HG03565 (cell line): ENCODE measurements around the gene XAF1.
"Not testable (repeated sequence)": the region's sequence is repeated elsewhere in the genome, so short reads cannot be mapped to it uniquely, and the experiment has no call there.

Experiments
- ATAC-seq: cut with Tn5 transposase; IDR thresholded peaks from one replicate; pipeline ENCODE4 v1.9.1; 2021; ENCODE audit warnings: mild to moderate bottlenecking, moderate library complexity; ENCODE audit not compliant: unreplicated experiment

XAF1 gene, protein sequence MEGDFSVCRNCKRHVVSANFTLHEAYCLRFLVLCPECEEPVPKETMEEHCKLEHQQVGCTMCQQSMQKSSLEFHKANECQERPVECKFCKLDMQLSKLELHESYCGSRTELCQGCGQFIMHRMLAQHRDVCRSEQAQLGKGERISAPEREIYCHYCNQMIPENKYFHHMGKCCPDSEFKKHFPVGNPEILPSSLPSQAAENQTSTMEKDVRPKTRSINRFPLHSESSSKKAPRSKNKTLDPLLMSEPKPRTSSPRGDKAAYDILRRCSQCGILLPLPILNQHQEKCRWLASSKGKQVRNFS

GRCh38 chr17:6755731-6756184, at the start of gene XAF1:
Gene XAF1 (plus strand): TSS chr17:6756046. CDS start chr17:6756079, 33 bp downstream.
- ATAC-seq, result no peak

- ATAC-seq, result no peak
Observed at GRCh38 chr17:6706499-6706898, 49.3 kb upstream of the XAF1 start.

DNA sequence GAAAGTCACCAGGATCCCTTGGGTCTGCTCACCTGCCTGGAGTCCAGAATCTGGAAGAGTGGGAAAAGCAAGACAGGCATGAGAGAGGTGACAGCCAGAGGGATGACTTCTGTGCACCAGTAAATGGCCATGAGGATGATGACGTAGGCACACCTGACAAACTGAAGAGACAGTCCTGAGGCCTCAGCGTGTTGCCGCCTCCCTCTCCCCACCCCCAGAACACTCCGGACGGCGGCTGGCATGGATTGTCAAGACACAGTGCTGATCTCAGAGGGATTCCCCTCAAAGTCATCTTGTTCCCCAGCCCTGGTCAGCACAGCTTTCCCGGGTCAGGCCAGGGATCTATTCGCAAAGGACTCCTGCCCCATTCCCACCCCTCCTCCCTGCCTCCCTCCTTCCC, 48.9 kb upstream of the XAF1 start:
- ATAC-seq, result no peak

DNA sequence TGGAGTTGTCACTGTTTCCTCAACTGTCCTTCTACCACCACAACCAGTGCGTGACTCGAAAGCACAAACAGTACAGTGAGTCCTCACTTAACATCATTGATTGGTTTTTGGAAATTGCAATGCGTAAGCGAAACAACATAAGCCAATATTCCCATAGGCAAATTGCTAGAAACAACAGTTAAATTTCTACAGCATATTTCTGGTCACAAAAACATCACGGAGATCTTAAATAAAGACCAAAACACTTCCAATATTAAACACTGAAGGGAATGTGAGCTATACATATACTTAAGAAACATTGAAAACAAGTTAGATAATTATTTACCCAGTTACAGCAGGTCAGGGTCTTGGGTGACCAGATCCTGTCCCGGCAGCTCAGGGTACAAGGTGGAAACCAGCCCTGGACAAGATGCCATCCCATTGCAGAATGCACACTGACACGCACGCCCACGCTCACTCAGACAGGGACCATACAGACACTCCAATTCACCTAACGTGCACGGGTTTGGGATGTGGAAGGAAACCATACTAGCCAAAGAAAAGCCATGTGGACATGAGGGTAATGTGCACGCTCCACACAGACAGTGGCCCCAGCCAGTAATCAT, 47.4 kb upstream of the XAF1 start:
- ATAC-seq, result no peak

- ATAC-seq, result no peak
Observed at GRCh38 chr17:6710317-6710716, 45.5 kb upstream of the XAF1 start.

DNA sequence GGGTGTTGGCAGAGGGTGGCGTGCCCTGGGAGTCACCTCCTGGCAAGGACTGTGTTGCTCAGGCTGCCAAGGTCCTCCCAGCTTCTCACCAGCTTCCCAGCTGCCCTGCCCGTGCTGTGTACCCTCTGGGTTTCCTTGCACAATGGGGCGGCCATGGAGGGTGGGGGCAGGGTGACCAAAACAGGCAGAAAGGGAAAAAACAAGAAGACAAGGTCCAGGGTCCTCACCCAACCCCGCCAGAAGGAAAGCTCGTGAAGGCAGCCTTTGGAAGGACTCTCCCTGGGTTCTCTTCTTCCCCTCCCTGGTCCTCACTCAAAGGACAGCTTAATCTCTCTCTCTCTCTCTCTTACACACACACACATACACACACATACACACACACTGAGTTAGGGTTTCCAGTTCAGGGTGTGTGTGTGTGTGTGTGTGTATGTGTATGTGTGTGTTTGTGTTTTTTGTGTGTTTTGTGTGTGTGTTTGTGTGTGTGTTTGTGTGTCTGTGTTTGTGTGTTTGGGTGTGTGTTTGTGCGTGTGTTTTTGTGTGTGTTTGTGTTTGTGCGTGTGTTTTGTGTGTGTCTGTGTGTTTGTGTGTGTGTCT, 44.7 kb upstream of the XAF1 start:
- ATAC-seq, result no peak

- ATAC-seq, result no peak
Observed at GRCh38 chr17:6711681-6712057, 44.2 kb upstream of the XAF1 start.

DNA sequence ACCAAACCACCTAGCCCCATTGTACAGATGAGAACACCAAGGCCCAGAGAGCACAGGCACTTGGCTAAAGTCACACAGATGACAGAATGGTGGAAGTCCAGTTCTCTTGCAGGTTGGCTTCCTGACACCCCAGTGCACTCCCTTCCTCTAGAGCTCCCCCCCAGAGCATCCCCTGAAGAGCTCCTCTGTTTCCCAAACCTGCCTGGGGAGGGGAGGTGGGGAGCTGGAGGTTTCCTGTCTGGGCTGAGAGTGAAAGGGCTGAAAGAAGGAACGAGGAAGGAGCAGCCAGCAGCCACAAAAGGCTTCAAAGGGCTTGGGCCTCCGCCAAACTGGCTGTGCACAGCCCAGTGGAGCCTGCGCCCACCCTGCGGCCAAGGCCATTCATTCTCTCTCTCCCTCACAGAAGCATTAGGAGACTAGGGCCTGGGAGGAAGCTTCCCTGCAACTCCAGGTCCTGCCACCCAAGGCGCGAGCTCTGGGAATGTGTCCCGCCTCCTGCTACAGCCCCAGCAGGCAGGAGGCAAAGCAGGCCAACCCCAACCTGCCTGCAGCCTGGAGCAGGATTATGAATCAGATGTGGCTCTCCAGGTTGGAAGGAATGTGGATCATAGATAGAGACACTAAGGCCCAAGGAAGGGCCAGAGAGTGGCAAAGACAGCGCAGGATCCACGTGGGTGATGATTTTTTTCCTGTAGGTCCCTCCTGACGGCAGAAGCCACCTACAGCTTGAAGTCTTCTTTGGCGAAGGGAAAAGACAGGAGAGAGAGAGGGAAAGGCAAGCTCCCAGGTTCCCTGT, 43.6 kb upstream of the XAF1 start:
- no peak for ATAC-seq

DNA sequence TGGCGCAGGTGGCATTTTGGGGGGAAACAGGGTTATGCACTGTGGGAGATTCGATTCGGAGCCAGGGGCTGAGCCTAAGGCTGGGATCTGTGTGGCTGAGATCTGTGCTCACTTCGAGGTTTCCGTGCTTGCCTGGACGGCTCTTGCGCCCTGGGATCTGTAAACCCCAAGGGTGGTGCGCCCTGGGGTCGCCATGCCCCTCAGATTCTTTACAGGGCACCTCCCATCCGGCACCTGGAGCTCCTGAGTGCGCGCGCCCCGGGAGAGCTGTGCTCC, 43.1 kb upstream of the XAF1 start:
- ATAC-seq, result no peak

DNA sequence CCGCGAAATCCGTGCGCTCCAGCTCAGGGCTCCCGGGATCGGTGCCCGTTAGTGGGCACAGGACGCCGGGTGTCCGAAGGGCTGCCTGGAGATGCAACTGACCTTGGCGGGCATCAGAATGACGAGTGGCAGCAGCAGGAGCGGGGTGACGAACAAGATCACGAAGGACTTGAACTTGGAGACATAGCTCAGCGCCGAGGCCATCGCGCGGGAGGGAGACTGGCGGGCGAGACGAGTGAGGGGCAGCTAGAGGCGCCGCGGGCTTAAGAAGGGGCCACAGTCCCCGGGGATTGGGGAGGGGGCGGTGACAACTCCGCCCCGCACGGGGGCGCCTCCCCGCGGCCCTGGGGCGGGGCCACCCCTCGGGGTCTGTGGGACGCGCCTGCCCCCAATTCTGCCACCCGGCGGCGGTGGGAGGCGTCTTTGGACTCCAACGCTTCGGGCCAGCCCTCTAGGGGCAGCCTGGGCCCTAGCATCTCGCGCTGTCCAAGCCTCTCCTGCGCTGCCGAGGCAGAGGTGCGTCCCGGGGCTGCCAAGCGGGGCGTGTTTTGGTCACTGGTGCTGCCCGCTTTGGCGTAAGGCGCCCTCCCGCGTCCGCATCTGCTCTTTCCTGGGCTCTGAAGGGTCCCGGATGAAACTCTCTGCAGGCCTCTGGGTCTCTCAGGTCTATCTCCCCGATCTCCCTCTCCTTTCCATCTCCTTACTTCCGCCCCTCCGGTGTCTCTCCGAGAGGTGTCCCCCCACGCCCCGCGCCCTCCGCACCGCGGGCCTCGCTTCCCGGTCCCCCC, 42.5 kb upstream of the XAF1 start, which contains the start of gene SLC13A5:
Gene SLC13A5, minus strand, starts transcription at position 240 of the 788 bp plus-strand sequence. Its CDS starts 36 bp downstream, at position 204.
- ATAC-seq, result no peak

DNA sequence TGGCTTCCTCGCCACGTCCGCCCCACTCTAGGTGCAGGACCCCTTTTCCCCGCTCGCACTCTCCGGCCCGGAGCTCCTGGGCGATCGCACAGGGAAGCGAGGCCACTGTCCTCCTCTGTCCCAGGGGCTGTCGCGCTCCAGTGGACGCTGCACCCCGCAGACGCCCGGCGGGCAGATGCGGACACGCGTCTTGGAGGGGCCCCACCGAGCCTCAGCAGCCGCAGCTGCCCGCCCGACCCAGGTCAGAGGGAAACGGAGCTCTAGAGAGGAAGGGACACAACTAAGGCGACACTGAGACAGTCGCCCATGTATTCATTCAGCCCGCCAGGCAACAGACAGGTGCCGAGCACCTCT, 42.0 kb upstream of the XAF1 start:
- no peak for ATAC-seq

- ATAC-seq, result no peak
Observed at GRCh38 chr17:6714315-6714874, 41.5 kb upstream of the XAF1 start.

GRCh38 chr17:6716736-6717135, 39.1 kb upstream of the XAF1 start:
- no peak for ATAC-seq

DNA sequence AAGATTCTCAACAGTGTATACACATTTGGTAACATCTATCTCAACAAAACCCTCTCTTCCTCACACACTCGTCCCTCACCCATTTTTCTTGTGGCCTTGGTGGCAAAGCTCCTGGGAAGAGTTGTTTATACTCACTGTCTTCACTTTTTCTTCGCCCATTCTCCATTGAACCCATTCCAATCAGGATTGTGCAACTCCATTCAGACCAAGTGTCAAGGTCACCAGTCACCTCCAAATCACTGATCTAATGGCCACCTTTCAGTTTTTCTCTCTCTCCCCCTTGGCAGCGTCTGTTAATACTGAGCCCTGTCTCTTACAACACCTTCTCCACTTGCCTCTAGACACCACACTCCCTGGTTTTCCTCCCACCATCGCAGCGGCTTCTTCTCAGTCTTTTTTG, 34.1 kb upstream of the XAF1 start:
- no peak for ATAC-seq

DNA sequence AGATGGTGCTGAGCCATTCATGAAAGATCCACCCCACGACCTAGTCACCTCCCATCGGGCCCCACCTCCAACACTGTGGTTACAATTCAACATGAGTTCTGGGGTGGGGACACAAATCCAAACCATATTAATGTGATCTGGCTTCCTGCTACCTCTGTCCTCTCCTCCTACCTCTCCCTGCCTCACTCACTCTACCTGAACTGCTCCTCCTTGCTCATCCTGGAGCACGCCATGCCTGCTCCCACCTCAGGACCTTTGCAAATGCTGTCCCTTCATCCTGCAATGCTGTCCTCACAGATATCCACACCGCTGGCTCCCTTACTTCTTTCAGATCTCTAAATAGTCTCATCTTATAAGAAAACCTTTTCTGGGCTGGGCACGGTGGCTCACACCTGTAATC, 31.8 kb upstream of the XAF1 start:
- no peak for ATAC-seq

DNA sequence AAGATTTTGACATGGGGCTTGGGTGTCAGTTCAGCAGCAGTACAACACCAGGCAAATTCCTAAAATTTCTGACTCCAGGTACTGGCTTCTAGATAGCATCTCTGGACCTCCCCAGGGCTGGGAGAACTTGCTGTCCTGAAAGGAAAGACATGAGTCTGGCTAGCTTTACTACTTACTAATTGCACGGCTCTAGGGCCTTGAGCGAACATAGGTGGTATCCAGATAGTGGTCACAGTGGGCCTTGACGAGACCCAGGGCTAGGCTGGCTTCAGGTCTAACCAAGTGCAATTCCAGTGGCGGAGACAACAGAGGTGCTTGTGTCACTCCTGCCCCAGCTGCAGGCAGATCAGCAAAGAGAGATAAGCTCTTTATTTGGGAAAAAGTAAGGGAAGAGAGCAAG, 26.3 kb upstream of the XAF1 start:
- ATAC-seq, result no peak

GRCh38 chr17:6746665-6747064, 9.2 kb upstream of the XAF1 start:
- not testable (repeated sequence) for ATAC-seq

GRCh38 chr17:6748617-6749016, 7.2 kb upstream of the XAF1 start:
- no peak for ATAC-seq

DNA sequence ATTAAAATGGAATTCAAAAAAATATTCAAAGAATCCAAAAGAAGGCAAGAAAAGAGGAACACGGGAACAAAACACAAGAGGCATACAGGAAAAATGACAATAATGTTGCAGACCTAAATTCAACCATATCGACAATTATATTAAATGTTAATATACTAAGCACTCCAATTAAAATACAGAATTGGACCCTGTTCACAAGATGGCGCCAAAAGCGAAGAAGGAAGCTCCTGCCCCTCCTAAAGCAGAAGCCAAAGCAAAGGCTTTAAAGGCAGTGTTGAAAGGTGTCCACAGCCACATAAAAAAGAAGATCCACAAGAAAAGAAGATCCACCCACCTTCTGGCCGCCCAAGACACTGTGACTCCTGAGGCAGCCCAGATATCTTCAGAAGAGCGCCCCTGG, 6.3 kb upstream of the XAF1 start:
- ATAC-seq, result no peak

DNA sequence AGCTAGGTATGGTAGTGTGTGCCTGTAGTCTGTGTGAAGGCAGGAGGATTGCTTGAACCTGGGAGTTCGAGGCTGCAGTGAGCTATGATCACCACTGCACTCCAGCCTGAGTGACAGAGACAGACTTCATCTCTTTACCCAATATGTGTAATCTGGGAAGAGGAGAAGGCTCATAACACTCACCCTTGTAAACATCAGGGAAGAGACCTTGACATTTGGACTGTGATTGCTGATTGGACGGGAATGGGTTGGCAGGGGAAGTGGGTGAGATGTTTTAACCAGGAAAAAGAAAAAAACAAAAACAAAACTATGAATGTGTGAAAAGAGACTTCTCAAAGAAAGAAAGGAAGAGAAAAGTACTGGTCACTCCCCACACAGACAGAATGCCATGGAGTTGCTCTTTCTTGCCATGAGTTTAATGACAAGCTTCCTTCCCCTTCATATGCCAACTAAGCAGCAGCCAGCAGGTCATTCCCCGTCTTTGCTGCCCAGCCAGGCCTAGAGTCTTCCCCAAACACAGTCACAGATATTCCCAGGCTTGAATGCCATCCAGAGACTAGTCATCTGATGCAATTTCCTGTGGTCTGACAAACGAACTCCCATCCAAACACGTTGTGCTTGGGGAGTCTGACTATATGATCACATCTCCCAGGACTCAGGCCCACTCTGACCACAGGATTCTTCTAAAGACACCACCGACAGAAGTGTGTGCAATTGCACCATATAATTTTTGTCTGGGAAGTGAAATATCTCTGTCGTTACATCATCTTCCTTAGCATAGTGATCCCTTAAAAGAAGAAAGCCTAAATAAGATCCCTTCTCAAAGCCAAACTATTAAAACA, 3.6 kb upstream of the XAF1 start:
- no peak for ATAC-seq
